Testis (tissue), 3 donors: ENCODE results near the gene G0S2. TPM values are rescaled to one million over a fixed set of nuclear protein-coding genes. Genes with fewer than 3 reads are reported as not detected.
A peak's percentile ranks its signal among the peaks of the same experiment; 100 is the strongest.

ENCODE experiments used
- DNase-seq: peaks from one replicate; pipeline ENCODE4 v3.0.0-alpha.2; 2019
- H3K27ac ChIP-seq, 2 donors: fragments of 200-600 bp; sonication (generic); one replicate each; pipeline ENCODE4 v1.5.1; 2019
- H3K27me3 ChIP-seq: fragments of 200-600 bp; sonication (generic); one replicate; pipeline ENCODE4 v1.5.1; 2019
- H3K36me3 ChIP-seq: fragments of 200-600 bp; sonication (generic); one replicate; pipeline ENCODE4 v1.5.1; 2017; ENCODE audit warnings: low read depth; ENCODE audit errors: missing control alignments
- H3K4me1 ChIP-seq: fragments of 200-600 bp; sonication (generic); one replicate; pipeline ENCODE4 v1.5.1; 2019
- H3K4me3 ChIP-seq, 2 donors: fragments of 200-600 bp; sonication (generic); one replicate each; pipeline ENCODE4 v1.5.1; 2017 to 2019
- H3K9me3 ChIP-seq: fragments of 200-600 bp; sonication (generic); one replicate; pipeline ENCODE4 v1.5.1; 2017
- POLR2A ChIP-seq: fragments of 450-650 bp; IDR thresholded peaks from one replicate; pipeline ENCODE4 v1.6.1; 2017; ENCODE audit warnings: antibody characterized with exemption, mild to moderate bottlenecking, moderate library complexity
- WGBS, 2 donors: methylation state at CpG; one replicate each; pipeline ENCODE4 v1.1.5; 2018; 5-methylcytosine and 5-hydroxymethylcytosine counted together
- intact Hi-C: fragments of 100-400 bp; cut with DNase I; formaldehyde crosslinking; loops from one replicate; pipeline ENCODE4 v1.15.1; 2023; ENCODE audit warnings: low total_unique reads
- polyA plus RNA-seq: library from polyadenylated mRNA; stranded (reverse); fragments of 350-450 nt; fragmentation: Illumina TruSeq; extraction: RNeasy Lipid Tissue Mini Kit (QIAGEN cat#74804); gene quantifications from one replicate; pipeline ENCODE4 v1.2.3, GENCODE V29; 2014; ENCODE audit warnings: low read depth, low replicate concordance; ENCODE audit not compliant: insufficient read depth
- total RNA-seq, 2 donors: library from RNA; depleted of rRNA; stranded (reverse); fragments of >200 nt; gene quantifications; one replicate each; pipeline ENCODE4 v1.2.3, GENCODE V29; 2016
- TF ChIP-seq, protein P1 (sequence below), 3 experiments: fragments of 450-650 bp in 2 of 3; fragments of 200-600 bp in 1 of 3; sonication (generic) in 1 of 3; IDR thresholded peaks; one replicate each; pipeline ENCODE4 v1.5.1; 2016 to 2019; ENCODE audit warnings: antibody characterized with exemption in 3 of 3, mild to moderate bottlenecking in 2 of 3, moderate library complexity in 1 of 3

The G0S2 gene
- total and polyA plus RNA-seq, 3 donors from 2014 or later, result 59.1 to 84.1 (median 73.5) TPM

- WGBS, 2 donors, result 77 to 89% methylated on average over 5 of the region's 5 CpGs
- H3K4me3 ChIP-seq, result no peak overlapping the region
- H3K9me3 ChIP-seq, result no peaks in the 10 kb centered on the region
- no peak for DNase-seq
- intact Hi-C loops, result no loop called here
- H3K36me3 ChIP-seq, result no peaks in the 10 kb centered on the region
- no peaks in the 10 kb centered on the region for H3K27me3 ChIP-seq
- H3K27ac ChIP-seq, result no peak overlapping the region
- TF ChIP-seq, protein P1, sequence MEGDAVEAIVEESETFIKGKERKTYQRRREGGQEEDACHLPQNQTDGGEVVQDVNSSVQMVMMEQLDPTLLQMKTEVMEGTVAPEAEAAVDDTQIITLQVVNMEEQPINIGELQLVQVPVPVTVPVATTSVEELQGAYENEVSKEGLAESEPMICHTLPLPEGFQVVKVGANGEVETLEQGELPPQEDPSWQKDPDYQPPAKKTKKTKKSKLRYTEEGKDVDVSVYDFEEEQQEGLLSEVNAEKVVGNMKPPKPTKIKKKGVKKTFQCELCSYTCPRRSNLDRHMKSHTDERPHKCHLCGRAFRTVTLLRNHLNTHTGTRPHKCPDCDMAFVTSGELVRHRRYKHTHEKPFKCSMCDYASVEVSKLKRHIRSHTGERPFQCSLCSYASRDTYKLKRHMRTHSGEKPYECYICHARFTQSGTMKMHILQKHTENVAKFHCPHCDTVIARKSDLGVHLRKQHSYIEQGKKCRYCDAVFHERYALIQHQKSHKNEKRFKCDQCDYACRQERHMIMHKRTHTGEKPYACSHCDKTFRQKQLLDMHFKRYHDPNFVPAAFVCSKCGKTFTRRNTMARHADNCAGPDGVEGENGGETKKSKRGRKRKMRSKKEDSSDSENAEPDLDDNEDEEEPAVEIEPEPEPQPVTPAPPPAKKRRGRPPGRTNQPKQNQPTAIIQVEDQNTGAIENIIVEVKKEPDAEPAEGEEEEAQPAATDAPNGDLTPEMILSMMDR (IDR thresholded peaks at IDR 0.05), result no peak
- no peak for TF ChIP-seq POLR2A
- peaks cover 14% of the 10 kb centered on the region for H3K4me1 ChIP-seq
Measured at GRCh38 chr1:209672705-209673630, 2.2 kb upstream of the G0S2 start.

GRCh38 chr1:209673631-209674417 is 1.4 kb upstream of the G0S2 start:
- Histone ChIP-seq H3K4me1 (peaks cover 14% of the 10 kb centered on the region), H3K27me3 (no peaks in the 10 kb centered on the region), H3K27ac (no peak overlapping the region), H3K9me3 (no peaks in the 10 kb centered on the region), H3K4me3 (no peak overlapping the region), H3K36me3 (no peaks in the 10 kb centered on the region)
- TF ChIP-seq, protein P1 (IDR thresholded peaks at IDR 0.05), result no peak
- TF ChIP-seq POLR2A, result no peak
- no peak for DNase-seq
- 58 to 68% methylated on average over 7 of the region's 7 CpGs for WGBS, 2 donors
- intact Hi-C loops, result no loop called here

DNA sequence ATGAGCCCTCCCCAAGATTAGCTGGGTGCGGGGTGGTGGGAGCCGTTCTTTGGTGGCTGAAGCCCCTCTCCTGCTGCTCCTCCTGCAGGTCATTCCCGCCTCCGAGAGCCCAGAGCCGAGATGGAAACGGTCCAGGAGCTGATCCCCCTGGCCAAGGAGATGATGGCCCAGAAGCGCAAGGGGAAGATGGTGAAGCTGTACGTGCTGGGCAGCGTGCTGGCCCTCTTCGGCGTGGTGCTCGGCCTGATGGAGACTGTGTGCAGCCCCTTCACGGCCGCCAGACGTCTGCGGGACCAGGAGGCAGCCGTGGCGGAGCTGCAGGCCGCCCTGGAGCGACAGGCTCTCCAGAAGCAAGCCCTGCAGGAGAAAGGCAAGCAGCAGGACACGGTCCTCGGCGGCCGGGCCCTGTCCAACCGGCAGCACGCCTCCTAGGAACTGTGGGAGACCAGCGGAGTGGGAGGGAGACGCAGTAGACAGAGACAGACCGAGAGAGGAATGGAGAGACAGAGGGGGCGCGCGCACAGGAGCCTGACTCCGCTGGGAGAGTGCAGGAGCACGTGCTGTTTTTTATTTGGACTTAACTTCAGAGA is 448 bp downstream of the G0S2 start:
- intact Hi-C loops, result no loop called here
- no peaks in the 10 kb centered on the region for H3K9me3 ChIP-seq
- 1 to 4% methylated on average over 16 to 34 of the region's 34 CpGs for WGBS, 2 donors
- TF ChIP-seq, protein P1 (IDR thresholded peaks at IDR 0.05), result no peak
- no peak for TF ChIP-seq POLR2A
- peak overlapping the region; percentile 37 to 51 for H3K27ac ChIP-seq
- peaks cover 14% of the 10 kb centered on the region for H3K4me1 ChIP-seq
- DNase-seq, result peak; percentile 60
- no peaks in the 10 kb centered on the region for H3K27me3 ChIP-seq
- H3K36me3 ChIP-seq, result no peaks in the 10 kb centered on the region
- H3K4me3 ChIP-seq, result peak overlapping the region; percentile 50 to 67

- Histone ChIP-seq H3K4me3 (no peak overlapping the region), H3K4me1 (peaks cover 11% of the 10 kb centered on the region), H3K36me3 (no peaks in the 10 kb centered on the region), H3K9me3 (no peaks in the 10 kb centered on the region), H3K27me3 (no peaks in the 10 kb centered on the region), H3K27ac (no peak overlapping the region)
- 92% methylated on average over 4 of the region's 4 CpGs for WGBS, 2 donors
- TF ChIP-seq, protein P1 (IDR thresholded peaks at IDR 0.05), result no peak
- no peak for TF ChIP-seq POLR2A
- intact Hi-C loops, result no loop called here
- DNase-seq, result no peak
Measured at GRCh38 chr1:209678981-209679539, 3.8 kb downstream of the G0S2 start.
